HepG2 (cell line): Measurements from ENCODE around the gene EPS8. TPM values are rescaled to one million over a fixed set of nuclear protein-coding genes. Genes with fewer than 3 reads are reported as not detected.

ENCODE experiments used
- ATAC-seq: fragments of 200-7000 bp; cut with Tn5 transposase; 3 replicates; pipeline ENCODE4 v1.9.1; 2020; ENCODE audit warnings: mild to moderate bottlenecking, moderate library complexity
- BruUV-seq: library from RNA; stranded (reverse); fragments of 400-500 nt; replicated peaks from 2 replicates; lab custom pipeline; 2021; lab: Mats Ljungman, UMichigan
- CTCF ChIA-PET: fragments of 300-600 bp; formaldehyde crosslinking; extraction: SDS; loops from one replicate; lab custom pipeline; 2021; ENCODE audit warnings: low total read pairs, inconsistent platforms, low intra/inter-chr PET ratio; lab: Yijun Ruan, JAX
- POLR2A ChIA-PET: fragments of 350-600 bp; sonication (Branson Sonifier 250); formaldehyde crosslinking; loops from one replicate; lab custom pipeline; 2020; ENCODE audit warnings: antibody characterized with exemption, inconsistent platforms; lab: Yijun Ruan, JAX
- DNase-seq: peaks from one replicate; pipeline ENCODE4 v3.0.0-alpha.2; 2015; ENCODE audit warnings: low spot score
- FAIRE-seq: peaks from 3 replicates; lab custom pipeline; 2011; peaks lifted over from hg19 to GRCh38; lab: Jason Lieb, UNC
- H2AFZ ChIP-seq: one replicate; pipeline ENCODE4 v1.6.1; 2011; ENCODE audit warnings: low read length, inconsistent platforms
- H3K27ac ChIP-seq: fragments of 300-600 bp; 3 replicates; pipeline ENCODE4 v1.8.0; 2011; ENCODE audit warnings: mixed run types, mild to moderate bottlenecking, mixed read lengths, low read length, inconsistent platforms; ENCODE audit not compliant: insufficient read depth; ENCODE audit errors: extremely low read length
- H3K27me3 ChIP-seq, 2 experiments: fragments of 200-600 bp in 1 of 2; 2 replicates in 1 of 2; 3 replicates in 1 of 2; pipeline versions ENCODE4 v1.6.0 to v1.8.0; 2011; ENCODE audit warnings: low read length in 2 of 2, mild to moderate bottlenecking in 2 of 2, moderate library complexity in 2 of 2, inconsistent platforms in 1 of 2; ENCODE audit not compliant: insufficient read depth in 2 of 2, control insufficient read depth in 1 of 2
- H3K36me3 ChIP-seq, 2 experiments: fragments of 200-600 bp in 1 of 2; replicated peaks in 1 of 2; 2 replicates in 1 of 2; 3 replicates in 1 of 2; pipeline versions ENCODE4 v1.5.1 to v1.8.0; 2011; ENCODE audit warnings: low read length in 2 of 2, inconsistent platforms in 1 of 2; ENCODE audit not compliant: insufficient read depth in 2 of 2, control insufficient read depth in 1 of 2
- H3K4me1 ChIP-seq: 2 replicates; pipeline ENCODE4 v1.5.1; 2012; ENCODE audit warnings: low read length, inconsistent platforms; ENCODE audit not compliant: insufficient read depth
- H3K4me2 ChIP-seq: 2 replicates; pipeline ENCODE4 v1.6.0; 2011; ENCODE audit warnings: low read depth, low read length, inconsistent platforms
- H3K4me3 ChIP-seq, 3 experiments: fragments of 200-600 bp in 1 of 3; sonication (generic), shearing (Covaris generic) in 1 of 3; replicated peaks in 1 of 3; 2 replicates each; pipeline ENCODE4 v1.5.1; 2011 to 2016; ENCODE audit warnings: low read length in 3 of 3, inconsistent platforms in 2 of 3, low read depth in 2 of 3, mild to moderate bottlenecking in 2 of 3, control low read depth in 1 of 3, mixed read lengths in 1 of 3; ENCODE audit not compliant: insufficient read depth in 1 of 3
- H3K79me2 ChIP-seq: one replicate; pipeline ENCODE4 v1.6.1; 2011; ENCODE audit warnings: low read length, inconsistent platforms; ENCODE audit not compliant: insufficient read depth
- H3K9ac ChIP-seq: 2 replicates; pipeline ENCODE4 v1.6.0; 2011; ENCODE audit warnings: mild to moderate bottlenecking, low read depth, low read length, inconsistent platforms; ENCODE audit not compliant: insufficient read depth
- H3K9me3 ChIP-seq: 2 replicates; pipeline ENCODE4 v1.5.1; 2012; ENCODE audit warnings: mild to moderate bottlenecking, low read length
- H4K20me1 ChIP-seq: 2 replicates; pipeline ENCODE4 v1.6.0; 2011; ENCODE audit warnings: inconsistent platforms, mild to moderate bottlenecking, low read length, moderate library complexity; ENCODE audit not compliant: insufficient read depth
- IRF2 ChIP-seq: IDR thresholded peaks from 2 replicates; pipeline ENCODE4 v1.6.1; 2018; ENCODE audit warnings: missing genetic modification reagents, missing compliant biosample characterization
- MIXL1 ChIP-seq: IDR thresholded peaks from 2 replicates; pipeline ENCODE4 v1.6.1; 2016
- PAX8 ChIP-seq: sonication (generic); formaldehyde crosslinking; IDR thresholded peaks from 2 replicates; pipeline ENCODE4 v1.8.0; 2022; ENCODE audit warnings: mild to moderate bottlenecking, missing genetic modification reagents, borderline replicate concordance
- POLR2A ChIP-seq, 2 experiments: IDR thresholded peaks; 2 replicates each; pipeline ENCODE4 v1.6.1; 2011; ENCODE audit warnings: low read depth in 2 of 2, low read length in 2 of 2, mild to moderate bottlenecking in 1 of 2, moderate library complexity in 1 of 2; ENCODE audit not compliant: insufficient read depth in 1 of 2
- SNRNP70 ChIP-seq: fragments of 200-400 bp; formaldehyde crosslinking; IDR thresholded peaks from 2 replicates; pipeline ENCODE4 v1.6.1; 2017; ENCODE audit warnings: mild to moderate bottlenecking, low read depth, low read length, moderate library complexity
- TARDBP ChIP-seq: sonication (generic); formaldehyde crosslinking; IDR thresholded peaks from 2 replicates; pipeline ENCODE4 v1.8.0; 2022; ENCODE audit warnings: mild to moderate bottlenecking, missing genetic modification reagents
- TOPORS ChIP-seq: sonication (generic); formaldehyde crosslinking; IDR thresholded peaks from 2 replicates; pipeline ENCODE4 v1.8.0; 2023; ENCODE audit warnings: mild to moderate bottlenecking, missing genetic modification reagents
- YEATS2 ChIP-seq: sonication (generic); formaldehyde crosslinking; IDR thresholded peaks from 2 replicates; pipeline ENCODE4 v1.4.0; 2020; ENCODE audit warnings: missing genetic modification reagents, borderline replicate concordance
- ZNF326 ChIP-seq: sonication (generic); formaldehyde crosslinking; IDR thresholded peaks from 2 replicates; pipeline ENCODE4 v1.4.0; 2020; ENCODE audit warnings: missing genetic modification reagents, borderline replicate concordance
- WGBS: methylation state at CpG from one replicate; pipeline ENCODE4 v1.1.6; 2017; ENCODE audit warnings: low lambda C conversion rate; 5-methylcytosine and 5-hydroxymethylcytosine counted together
- in situ Hi-C: cut with HindIII; loops from 2 replicates; pipeline ENCODE4 v1.10.0; 2017; ENCODE audit warnings: low pct_unique_long_range_greater_than_20kb; ENCODE audit not compliant: extremely low pct_ligation_motif_present
- intact Hi-C: fragments of 100-400 bp; cut with micrococcal nuclease; formaldehyde crosslinking; loops from one replicate; pipeline ENCODE4 v1.10.0; 2022; ENCODE audit not compliant: unreplicated experiment
- polyA plus RNA-seq, 8 experiments: library from polyadenylated mRNA; depleted of rRNA in 3 of 8; stranded (reverse) in 7 of 8; unstranded in 1 of 8; fragments of >200 nt; fragmentation: Illumina TruSeq in 4 of 8; extraction: Trizol in 4 of 8; gene quantifications; 2 replicates each; pipeline versions ENCODE4 v1.2.1 to v1.2.3, GENCODE V29; 2011 to 2016; ENCODE audit warnings: low read depth in 4 of 8, missing spikeins in 1 of 8, mixed read lengths in 1 of 8; ENCODE audit not compliant: insufficient read depth in 1 of 8
- total RNA-seq, 5 experiments: library from RNA; depleted of rRNA; stranded (reverse); fragments of >200 nt; fragmentation: Illumina TruSeq; extraction: Trizol; gene quantifications; 2 replicates each; pipeline ENCODE4 v1.2.3, GENCODE V29; 2016; ENCODE audit warnings: low read depth in 1 of 5
- TF ChIP-seq, protein P1 (sequence below): sonication (generic); formaldehyde crosslinking; IDR thresholded peaks from 2 replicates; pipeline ENCODE4 v1.5.1; 2020; ENCODE audit warnings: missing genetic modification reagents, mild to moderate bottlenecking, borderline replicate concordance
- TF ChIP-seq, protein P2 (sequence below): sonication (generic); formaldehyde crosslinking; IDR thresholded peaks from 2 replicates; pipeline ENCODE4 v1.4.0; 2020; ENCODE audit warnings: missing genetic modification reagents
- TF ChIP-seq, protein P3 (sequence below): sonication (generic); formaldehyde crosslinking; IDR thresholded peaks from 2 replicates; pipeline ENCODE4 v1.4.0; 2020; ENCODE audit warnings: mild to moderate bottlenecking, missing genetic modification reagents
- TF ChIP-seq, protein P4 (sequence below): sonication (generic); formaldehyde crosslinking; IDR thresholded peaks from 2 replicates; pipeline ENCODE4 v1.5.1; 2020; ENCODE audit warnings: mild to moderate bottlenecking, missing genetic modification reagents
- TF ChIP-seq, protein P5 (sequence below): sonication (generic); formaldehyde crosslinking; IDR thresholded peaks from 2 replicates; pipeline ENCODE4 v1.4.0; 2020; ENCODE audit warnings: missing genetic modification reagents, mild to moderate bottlenecking, borderline replicate concordance

EPS8 gene
- total and polyA plus RNA-seq, 2 of the 13 experiments (the other 11 are each of a cell fraction or from before 2014, with no cell fraction given) = 37.1 to 43.4 TPM

DNA sequence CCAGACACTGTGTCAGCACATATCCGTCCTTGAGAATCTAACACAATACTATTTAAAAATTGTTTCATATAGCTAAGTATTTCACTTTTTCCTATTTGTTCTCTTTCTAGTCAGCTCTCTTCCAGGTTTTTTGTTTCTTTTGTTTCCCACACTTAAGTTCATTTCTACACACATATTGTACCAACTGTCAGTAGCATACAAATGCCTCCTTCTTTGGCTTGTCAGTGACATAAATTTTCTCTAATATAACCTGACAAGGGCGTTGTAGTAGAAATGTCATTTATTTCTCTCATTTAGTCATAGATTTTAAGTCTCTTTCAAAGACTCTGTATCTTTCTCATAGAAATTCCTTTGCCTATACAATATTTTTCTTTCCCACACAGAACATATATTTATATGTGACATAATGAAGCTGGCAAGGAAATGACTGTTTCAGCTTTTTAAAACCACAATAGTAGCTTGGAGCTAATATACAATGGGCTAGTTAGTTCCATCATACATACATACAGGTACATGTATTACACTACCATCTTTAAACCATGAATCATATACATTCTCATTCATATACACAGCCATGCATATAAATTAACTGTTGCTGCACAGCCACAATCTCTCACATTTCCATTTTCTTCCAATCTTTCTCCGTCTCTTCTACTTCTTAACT is 42.3 kb upstream of the EPS8 start:
- POLR2A ChIA-PET = no interaction called here
- Histone ChIP-seq H3K27ac (no peak overlapping the region), H2AFZ (no peak overlapping the region), H4K20me1 (no peaks in the 10 kb centered on the region), H3K4me1 (no peaks in the 10 kb centered on the region), H3K79me2 (no peaks in the 10 kb centered on the region), H3K36me3 (no peaks in the 10 kb centered on the region), H3K4me2 (no peak overlapping the region), H3K9ac (no peak overlapping the region), H3K4me3 (no peak overlapping the region), H3K27me3 (peaks cover 0 to 6% of the 10 kb centered on the region in 2 experiments; a peak in 1 of 5 replicates), H3K9me3 (no peaks in the 10 kb centered on the region)
- FAIRE-seq (no peak), DNase-seq (no peak), ATAC-seq (no peak)
- BruUV-seq = no TSS peak
- 51% methylated on average over 3 of the region's 3 CpGs for WGBS
- CTCF ChIA-PET = no interaction called here
- in situ Hi-C loops (no loop called here), intact Hi-C loops (no loop called here)
- TF ChIP-seq TOPORS (CRISPR knock-in tag) = no peak
- TF ChIP-seq, protein P1, sequence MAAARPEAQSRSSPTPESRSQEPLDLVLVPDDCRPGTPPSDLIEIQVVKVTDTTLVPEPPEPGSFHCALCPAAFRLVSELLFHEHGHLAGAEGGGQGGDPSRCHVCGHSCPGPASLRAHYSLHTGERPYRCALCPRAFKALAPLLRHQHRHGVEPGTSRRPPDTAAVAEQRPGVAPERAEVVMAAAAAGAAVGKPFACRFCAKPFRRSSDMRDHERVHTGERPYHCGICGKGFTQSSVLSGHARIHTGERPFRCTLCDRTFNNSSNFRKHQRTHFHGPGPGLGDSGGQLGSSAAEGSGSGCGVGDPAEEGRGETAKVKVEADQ (CRISPR knock-in tag) = no peak
- no peak for TF ChIP-seq ZNF326 (CRISPR knock-in tag)
- TF ChIP-seq TARDBP (CRISPR knock-in tag) = no peak
- TF ChIP-seq, protein P2, sequence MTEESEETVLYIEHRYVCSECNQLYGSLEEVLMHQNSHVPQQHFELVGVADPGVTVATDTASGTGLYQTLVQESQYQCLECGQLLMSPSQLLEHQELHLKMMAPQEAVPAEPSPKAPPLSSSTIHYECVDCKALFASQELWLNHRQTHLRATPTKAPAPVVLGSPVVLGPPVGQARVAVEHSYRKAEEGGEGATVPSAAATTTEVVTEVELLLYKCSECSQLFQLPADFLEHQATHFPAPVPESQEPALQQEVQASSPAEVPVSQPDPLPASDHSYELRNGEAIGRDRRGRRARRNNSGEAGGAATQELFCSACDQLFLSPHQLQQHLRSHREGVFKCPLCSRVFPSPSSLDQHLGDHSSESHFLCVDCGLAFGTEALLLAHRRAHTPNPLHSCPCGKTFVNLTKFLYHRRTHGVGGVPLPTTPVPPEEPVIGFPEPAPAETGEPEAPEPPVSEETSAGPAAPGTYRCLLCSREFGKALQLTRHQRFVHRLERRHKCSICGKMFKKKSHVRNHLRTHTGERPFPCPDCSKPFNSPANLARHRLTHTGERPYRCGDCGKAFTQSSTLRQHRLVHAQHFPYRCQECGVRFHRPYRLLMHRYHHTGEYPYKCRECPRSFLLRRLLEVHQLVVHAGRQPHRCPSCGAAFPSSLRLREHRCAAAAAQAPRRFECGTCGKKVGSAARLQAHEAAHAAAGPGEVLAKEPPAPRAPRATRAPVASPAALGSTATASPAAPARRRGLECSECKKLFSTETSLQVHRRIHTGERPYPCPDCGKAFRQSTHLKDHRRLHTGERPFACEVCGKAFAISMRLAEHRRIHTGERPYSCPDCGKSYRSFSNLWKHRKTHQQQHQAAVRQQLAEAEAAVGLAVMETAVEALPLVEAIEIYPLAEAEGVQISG (CRISPR knock-in tag) = no peak
- TF ChIP-seq, protein P3, sequence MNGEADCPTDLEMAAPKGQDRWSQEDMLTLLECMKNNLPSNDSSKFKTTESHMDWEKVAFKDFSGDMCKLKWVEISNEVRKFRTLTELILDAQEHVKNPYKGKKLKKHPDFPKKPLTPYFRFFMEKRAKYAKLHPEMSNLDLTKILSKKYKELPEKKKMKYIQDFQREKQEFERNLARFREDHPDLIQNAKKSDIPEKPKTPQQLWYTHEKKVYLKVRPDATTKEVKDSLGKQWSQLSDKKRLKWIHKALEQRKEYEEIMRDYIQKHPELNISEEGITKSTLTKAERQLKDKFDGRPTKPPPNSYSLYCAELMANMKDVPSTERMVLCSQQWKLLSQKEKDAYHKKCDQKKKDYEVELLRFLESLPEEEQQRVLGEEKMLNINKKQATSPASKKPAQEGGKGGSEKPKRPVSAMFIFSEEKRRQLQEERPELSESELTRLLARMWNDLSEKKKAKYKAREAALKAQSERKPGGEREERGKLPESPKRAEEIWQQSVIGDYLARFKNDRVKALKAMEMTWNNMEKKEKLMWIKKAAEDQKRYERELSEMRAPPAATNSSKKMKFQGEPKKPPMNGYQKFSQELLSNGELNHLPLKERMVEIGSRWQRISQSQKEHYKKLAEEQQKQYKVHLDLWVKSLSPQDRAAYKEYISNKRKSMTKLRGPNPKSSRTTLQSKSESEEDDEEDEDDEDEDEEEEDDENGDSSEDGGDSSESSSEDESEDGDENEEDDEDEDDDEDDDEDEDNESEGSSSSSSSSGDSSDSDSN (CRISPR knock-in tag) = no peak
- TF ChIP-seq PAX8 (CRISPR knock-in tag) = no peak
- TF ChIP-seq MIXL1 (CRISPR knock-in tag) = no peak
- no peak for TF ChIP-seq IRF2 (CRISPR knock-in tag)
- TF ChIP-seq YEATS2 (CRISPR knock-in tag) = no peak
- no peak for TF ChIP-seq SNRNP70
- TF ChIP-seq, protein P4, sequence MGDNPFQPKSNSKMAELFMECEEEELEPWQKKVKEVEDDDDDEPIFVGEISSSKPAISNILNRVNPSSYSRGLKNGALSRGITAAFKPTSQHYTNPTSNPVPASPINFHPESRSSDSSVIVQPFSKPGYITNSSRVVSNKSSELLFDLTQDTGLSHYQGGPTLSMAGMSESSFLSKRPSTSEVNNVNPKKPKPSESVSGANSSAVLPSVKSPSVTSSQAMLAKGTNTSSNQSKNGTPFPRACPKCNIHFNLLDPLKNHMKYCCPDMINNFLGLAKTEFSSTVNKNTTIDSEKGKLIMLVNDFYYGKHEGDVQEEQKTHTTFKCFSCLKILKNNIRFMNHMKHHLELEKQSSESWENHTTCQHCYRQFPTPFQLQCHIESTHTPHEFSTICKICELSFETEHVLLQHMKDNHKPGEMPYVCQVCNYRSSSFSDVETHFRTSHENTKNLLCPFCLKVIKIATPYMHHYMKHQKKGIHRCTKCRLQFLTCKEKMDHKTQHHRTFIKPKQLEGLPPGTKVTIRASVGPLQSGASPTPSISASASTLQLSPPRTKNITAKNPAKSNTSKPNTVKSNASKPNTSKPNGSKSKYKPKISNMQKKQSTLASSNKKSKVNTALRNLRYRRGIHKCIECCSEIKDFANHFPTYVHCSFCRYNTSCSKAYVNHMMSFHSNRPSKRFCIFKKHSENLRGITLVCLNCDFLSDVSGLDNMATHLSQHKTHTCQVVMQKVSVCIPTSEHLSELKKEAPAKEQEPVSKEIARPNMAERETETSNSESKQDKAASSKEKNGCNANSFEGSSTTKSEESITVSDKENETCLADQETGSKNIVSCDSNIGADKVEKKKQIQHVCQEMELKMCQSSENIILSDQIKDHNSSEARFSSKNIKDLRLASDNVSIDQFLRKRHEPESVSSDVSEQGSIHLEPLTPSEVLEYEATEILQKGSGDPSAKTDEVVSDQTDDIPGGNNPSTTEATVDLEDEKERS = no peak
- TF ChIP-seq, protein P5, sequence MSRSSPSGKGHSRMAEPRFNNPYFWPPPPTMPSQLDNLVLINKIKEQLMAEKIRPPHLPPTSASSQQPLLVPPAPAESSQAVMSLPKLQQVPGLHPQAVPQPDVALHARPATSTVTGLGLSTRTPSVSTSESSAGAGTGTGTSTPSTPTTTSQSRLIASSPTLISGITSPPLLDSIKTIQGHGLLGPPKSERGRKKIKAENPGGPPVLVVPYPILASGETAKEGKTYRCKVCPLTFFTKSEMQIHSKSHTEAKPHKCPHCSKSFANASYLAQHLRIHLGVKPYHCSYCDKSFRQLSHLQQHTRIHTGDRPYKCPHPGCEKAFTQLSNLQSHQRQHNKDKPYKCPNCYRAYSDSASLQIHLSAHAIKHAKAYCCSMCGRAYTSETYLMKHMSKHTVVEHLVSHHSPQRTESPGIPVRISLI (CRISPR knock-in tag) = no peak
- TF ChIP-seq POLR2A (IDR thresholded peaks at IDR 0.05; ENCODE audit: insufficient read depth in 1 of 2, low read depth in 2 of 2, low read length in 2 of 2) = no peak
